Thymus (tissue), 11 donors: ENCODE measurements around the gene ANAPC10. TPM values are rescaled to one million over a fixed set of nuclear protein-coding genes. Genes with fewer than 3 reads are reported as not detected.

Experiments used
- DNase-seq, 9 donors: peaks; one replicate each; pipeline ENCODE4 v3.0.0-alpha.2; 2013; ENCODE audit warnings: low spot score in 9 of 9, low read depth in 6 of 9, missing footprints in 1 of 9
- H3K27ac ChIP-seq, 2 donors: one replicate each; pipeline ENCODE4 v1.5.1; 2013; ENCODE audit warnings: control low read depth in 1 of 2, low read depth in 1 of 2, low read length in 1 of 2, mild to moderate bottlenecking in 1 of 2, moderate library complexity in 1 of 2
- H3K27me3 ChIP-seq, 2 donors: one replicate each; pipeline ENCODE4 v1.5.1; 2013; ENCODE audit warnings: low read length in 1 of 2; ENCODE audit not compliant: control insufficient read depth in 2 of 2, insufficient read depth in 1 of 2
- H3K36me3 ChIP-seq, 2 donors: one replicate each; pipeline ENCODE4 v1.5.1; 2013; ENCODE audit warnings: low read length in 1 of 2, mild to moderate bottlenecking in 1 of 2, moderate library complexity in 1 of 2; ENCODE audit not compliant: control insufficient read depth in 2 of 2, insufficient read depth in 2 of 2
- H3K4me1 ChIP-seq, 2 donors: one replicate each; pipeline ENCODE4 v1.5.1; 2013; ENCODE audit warnings: low read length in 2 of 2; ENCODE audit not compliant: control insufficient read depth in 2 of 2, insufficient read depth in 2 of 2
- H3K4me3 ChIP-seq, 2 donors: one replicate each; pipeline ENCODE4 v1.5.1; 2013; ENCODE audit warnings: low read length in 2 of 2, control low read depth in 1 of 2, mild to moderate bottlenecking in 1 of 2
- H3K9me3 ChIP-seq, 2 donors: one replicate each; pipeline ENCODE4 v1.5.1; 2013; ENCODE audit warnings: low read length in 1 of 2, mild to moderate bottlenecking in 1 of 2; ENCODE audit not compliant: control insufficient read depth in 2 of 2, insufficient read depth in 1 of 2
- WGBS: extraction: QIAGEN DNeasy Blood & Tissue Kit; methylation state at CpG from one replicate; pipeline ENCODE4 v1.1.7; 2013; 5-methylcytosine and 5-hydroxymethylcytosine counted together
- polyA plus RNA-seq: library from polyadenylated mRNA; stranded (reverse); fragments of 200-250 nt; gene quantifications from one replicate; pipeline ENCODE4 v1.2.3, GENCODE V29; 2013
- total RNA-seq: library from RNA; stranded (reverse); fragments of 120-200 nt; gene quantifications from one replicate; pipeline ENCODE4 v1.2.4, GENCODE V29; 2013
- donor health status: healthy.

The ANAPC10 gene
- total and polyA plus RNA-seq, 2 donors = 31.1 to 36.5 TPM

DNA sequence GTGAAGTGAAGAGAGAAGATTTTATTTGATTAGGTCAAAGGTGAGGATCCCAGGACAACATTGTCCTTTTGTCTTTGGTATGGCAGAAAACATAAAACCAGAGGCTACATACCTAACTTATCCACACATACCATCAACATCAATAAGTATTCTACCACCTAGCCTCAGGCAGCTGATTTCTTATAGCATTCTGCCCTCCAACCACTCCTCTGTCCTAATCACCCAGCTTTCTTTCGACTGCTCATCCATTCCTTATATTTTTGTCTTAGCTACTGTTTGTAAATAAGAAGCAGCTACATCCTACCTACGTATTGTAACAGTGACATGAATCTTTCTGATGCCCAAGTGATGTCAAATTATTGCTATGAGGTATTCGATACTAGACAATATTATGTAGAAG is 129.4 kb downstream of the ANAPC10 start:
- 97% methylated on average over 3 of the region's 3 CpGs for WGBS
- Histone ChIP-seq H3K4me3 (no peak overlapping the region), H3K4me1 (no peaks in the 10 kb centered on the region), H3K9me3 (no peaks in the 10 kb centered on the region), H3K36me3 (no peaks in the 10 kb centered on the region), H3K27ac (no peak overlapping the region), H3K27me3 (no peaks in the 10 kb centered on the region)
- no peak for DNase-seq

DNA sequence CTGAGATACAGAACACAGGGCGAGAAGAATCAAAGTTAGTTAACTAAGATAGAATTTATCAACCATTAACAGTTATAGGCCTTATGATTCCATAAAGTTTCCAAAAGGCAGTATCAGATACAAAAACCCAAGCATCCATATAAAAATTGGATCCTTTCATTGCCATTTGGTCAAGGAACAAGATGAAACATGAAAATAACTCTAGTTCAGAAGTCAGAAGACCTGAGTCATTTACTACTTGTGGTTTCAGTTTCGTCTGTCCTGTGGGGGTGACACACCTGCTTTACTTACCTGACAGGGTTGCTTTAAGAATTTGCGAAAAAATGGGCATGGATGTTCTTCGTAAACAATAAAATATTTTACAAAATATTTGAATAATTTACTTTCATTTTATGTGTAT is 130.8 kb downstream of the ANAPC10 start:
- H3K4me3 ChIP-seq = no peak overlapping the region
- no peaks in the 10 kb centered on the region for H3K4me1 ChIP-seq
- H3K9me3 ChIP-seq = no peaks in the 10 kb centered on the region
- H3K36me3 ChIP-seq = no peaks in the 10 kb centered on the region
- H3K27me3 ChIP-seq = no peaks in the 10 kb centered on the region
- no peak overlapping the region for H3K27ac ChIP-seq
- no peak for DNase-seq
- WGBS = 83% methylated on average over 4 of the region's 4 CpGs

GRCh38 chr4:144962300-144962699 is 135.7 kb downstream of the ANAPC10 start:
- Histone ChIP-seq H3K36me3 (no peaks in the 10 kb centered on the region), H3K4me3 (no peak overlapping the region), H3K27ac (no peak overlapping the region), H3K9me3 (no peaks in the 10 kb centered on the region), H3K4me1 (no peaks in the 10 kb centered on the region), H3K27me3 (no peaks in the 10 kb centered on the region)
- 96% methylated on average over 4 of the region's 4 CpGs for WGBS
- no peak for DNase-seq

DNA sequence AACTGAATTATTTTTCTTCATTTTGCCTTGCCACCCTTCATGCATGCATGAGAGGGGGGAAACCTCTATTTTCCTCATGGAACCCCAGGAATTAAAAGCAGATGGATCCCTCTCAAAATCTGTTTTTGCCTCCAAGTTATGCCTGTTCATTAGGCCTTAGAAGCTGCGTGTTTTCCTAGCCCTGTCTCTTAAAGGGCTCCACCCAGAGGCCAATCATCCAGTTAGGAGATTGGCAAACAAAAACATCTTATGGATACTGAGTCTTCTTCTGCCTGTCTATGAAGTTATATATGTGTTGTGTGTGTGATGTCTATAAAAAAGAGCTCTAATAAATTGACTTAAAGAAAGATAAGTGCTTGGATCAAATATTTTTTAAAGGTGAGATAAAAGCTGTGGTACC is 142.9 kb downstream of the ANAPC10 start:
- Histone ChIP-seq H3K36me3 (no peaks in the 10 kb centered on the region), H3K4me3 (no peak overlapping the region), H3K4me1 (no peaks in the 10 kb centered on the region), H3K9me3 (peaks cover 0 to 7% of the 10 kb centered on the region in 2 donors), H3K27me3 (no peaks in the 10 kb centered on the region), H3K27ac (no peak overlapping the region)
- 92% methylated on average over 1 of the region's 1 CpG for WGBS
- no peak for DNase-seq

DNA sequence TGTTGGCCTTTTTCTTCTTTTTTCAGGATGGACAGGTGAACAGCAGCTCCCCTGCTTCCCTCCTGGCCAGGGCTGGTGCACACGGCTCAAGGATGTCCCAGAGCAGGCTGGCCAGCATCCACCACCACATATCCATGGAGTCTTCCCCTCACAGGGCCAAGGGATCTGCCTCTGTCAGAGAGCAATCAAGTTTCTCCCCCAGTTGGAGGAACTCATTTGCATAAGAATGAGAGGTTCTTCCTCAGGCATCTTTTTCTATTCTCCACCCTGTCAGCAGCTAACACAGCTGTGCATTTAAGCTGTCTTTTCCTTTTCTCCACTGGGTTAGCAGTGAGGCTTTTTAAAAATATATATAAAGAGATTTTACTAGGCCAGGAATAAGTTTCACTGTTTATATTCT is 143.8 kb downstream of the ANAPC10 start:
- Histone ChIP-seq H3K4me1 (no peaks in the 10 kb centered on the region), H3K27me3 (no peaks in the 10 kb centered on the region), H3K27ac (no peak overlapping the region), H3K36me3 (no peaks in the 10 kb centered on the region), H3K9me3 (peaks cover 0 to 7% of the 10 kb centered on the region in 2 donors), H3K4me3 (no peak overlapping the region)
- no peak for DNase-seq
- WGBS = 91% methylated on average over 1 of the region's 1 CpG

DNA sequence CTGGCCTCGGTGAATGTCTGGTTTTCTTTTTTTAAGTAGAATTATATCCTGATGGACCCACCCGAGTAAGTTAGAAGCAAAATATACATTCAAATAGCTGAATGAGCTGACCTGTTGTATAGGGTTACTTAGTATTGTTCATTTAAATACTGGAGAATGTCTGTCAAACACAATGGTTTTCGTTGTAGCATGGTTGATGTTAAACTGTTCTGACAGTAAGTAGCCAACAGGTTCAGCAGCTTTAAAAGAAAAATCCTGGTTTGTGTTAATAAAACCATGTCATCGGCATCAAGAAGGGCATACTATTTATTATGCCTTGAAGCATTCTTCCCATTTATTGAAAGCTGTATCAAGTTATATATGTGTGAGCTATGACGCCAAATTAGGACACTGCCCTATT is 149.6 kb downstream of the ANAPC10 start:
- no peak overlapping the region for H3K27ac ChIP-seq
- no peak for DNase-seq
- 92% methylated on average over 5 of the region's 5 CpGs for WGBS
- H3K4me3 ChIP-seq = no peak overlapping the region
- peaks cover 0 to 7% of the 10 kb centered on the region in 2 donors for H3K9me3 ChIP-seq
- H3K36me3 ChIP-seq = no peaks in the 10 kb centered on the region
- no peaks in the 10 kb centered on the region for H3K4me1 ChIP-seq
- H3K27me3 ChIP-seq = no peaks in the 10 kb centered on the region

- Histone ChIP-seq H3K27ac (no peak overlapping the region), H3K27me3 (no peaks in the 10 kb centered on the region), H3K36me3 (no peaks in the 10 kb centered on the region), H3K9me3 (peaks cover 0 to 7% of the 10 kb centered on the region in 2 donors), H3K4me3 (no peak overlapping the region), H3K4me1 (no peaks in the 10 kb centered on the region)
- no peak for DNase-seq
- WGBS = 88% methylated on average over 2 of the region's 2 CpGs
Observed at GRCh38 chr4:144948009-144948408, 150.0 kb downstream of the ANAPC10 start.

Other genes with a start within 250 kb of the ANAPC10 start
- 70.9 TPM for gene ABCE1, start 115 bp upstream of the ANAPC10 start, total RNA-seq
- gene ABCE1, start 115 bp upstream of the ANAPC10 start, polyA plus RNA-seq = 36.2 TPM
- gene OTUD4, start 82.4 kb upstream of the ANAPC10 start, total RNA-seq = 15.3 TPM
- gene OTUD4, start 82.4 kb upstream of the ANAPC10 start, polyA plus RNA-seq = 18.8 TPM